Measurements from ENCODE around the gene CFAP46.
"Not testable (repeated sequence)": the region's sequence is repeated elsewhere in the genome, so short reads cannot be mapped to it uniquely, and the experiment has no call there.

The CFAP46 gene

GRCh38 chr10:132888898-132889490 lies 53.4 kb downstream of the CFAP46 start:
- no peak for DNase-seq (ENCODE audit: insufficient read length, low spot score)
- FAIRE-seq, result no peak
- no peak for TF ChIP-seq CTCF (IDR thresholded peaks at IDR 0.05; ENCODE audit: insufficient read depth, missing control alignments)

GRCh38 chr10:132888446-132888845 lies 53.9 kb downstream of the CFAP46 start:
- DNase-seq (ENCODE audit: insufficient read length, low spot score); FAIRE-seq: not testable (repeated sequence)

DNA sequence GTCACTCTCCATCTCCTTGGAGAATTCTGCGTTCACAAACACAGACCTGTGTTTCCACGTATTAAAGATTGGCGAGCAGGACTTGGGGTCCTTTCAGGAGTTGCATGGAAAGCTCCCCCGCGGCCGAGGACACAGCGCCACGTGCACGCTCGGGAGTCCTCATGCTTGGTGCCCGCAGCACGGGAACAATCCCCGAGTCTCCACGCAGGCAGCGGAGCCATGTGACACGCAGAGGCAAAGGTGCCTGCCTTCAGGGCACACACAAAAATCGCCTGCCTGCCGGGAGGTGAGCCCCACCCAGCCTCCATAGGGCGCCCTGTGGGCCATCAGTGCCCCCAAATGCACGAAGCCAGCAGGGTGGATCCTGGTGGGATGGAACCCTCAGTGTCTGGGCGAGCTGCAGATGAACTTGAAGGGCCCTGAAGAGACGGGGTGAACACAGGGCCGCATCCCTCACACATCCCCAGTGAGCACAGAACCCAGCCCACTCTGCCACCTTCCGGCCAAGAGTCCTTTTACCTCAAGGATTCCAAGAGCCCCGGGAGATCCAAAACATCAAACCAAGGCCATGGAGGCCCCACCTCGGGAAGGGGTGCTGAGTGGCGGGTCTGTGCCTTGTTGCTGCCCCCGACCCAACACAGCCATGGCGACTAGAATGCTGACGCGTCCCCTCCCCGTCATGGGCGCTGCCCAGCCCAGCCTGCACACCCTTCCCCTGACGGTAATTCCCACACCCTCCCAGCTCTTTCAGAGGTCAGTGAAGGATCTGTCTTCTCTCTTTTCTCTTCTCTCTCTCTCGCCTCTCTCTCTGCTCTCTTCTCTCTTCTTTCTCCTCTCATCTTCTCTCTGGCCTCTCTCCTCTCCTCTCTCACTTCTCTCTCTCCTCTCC lies 55.9 kb downstream of the CFAP46 start:
- no peak for DNase-seq (ENCODE audit: insufficient read length, low spot score)

DNA sequence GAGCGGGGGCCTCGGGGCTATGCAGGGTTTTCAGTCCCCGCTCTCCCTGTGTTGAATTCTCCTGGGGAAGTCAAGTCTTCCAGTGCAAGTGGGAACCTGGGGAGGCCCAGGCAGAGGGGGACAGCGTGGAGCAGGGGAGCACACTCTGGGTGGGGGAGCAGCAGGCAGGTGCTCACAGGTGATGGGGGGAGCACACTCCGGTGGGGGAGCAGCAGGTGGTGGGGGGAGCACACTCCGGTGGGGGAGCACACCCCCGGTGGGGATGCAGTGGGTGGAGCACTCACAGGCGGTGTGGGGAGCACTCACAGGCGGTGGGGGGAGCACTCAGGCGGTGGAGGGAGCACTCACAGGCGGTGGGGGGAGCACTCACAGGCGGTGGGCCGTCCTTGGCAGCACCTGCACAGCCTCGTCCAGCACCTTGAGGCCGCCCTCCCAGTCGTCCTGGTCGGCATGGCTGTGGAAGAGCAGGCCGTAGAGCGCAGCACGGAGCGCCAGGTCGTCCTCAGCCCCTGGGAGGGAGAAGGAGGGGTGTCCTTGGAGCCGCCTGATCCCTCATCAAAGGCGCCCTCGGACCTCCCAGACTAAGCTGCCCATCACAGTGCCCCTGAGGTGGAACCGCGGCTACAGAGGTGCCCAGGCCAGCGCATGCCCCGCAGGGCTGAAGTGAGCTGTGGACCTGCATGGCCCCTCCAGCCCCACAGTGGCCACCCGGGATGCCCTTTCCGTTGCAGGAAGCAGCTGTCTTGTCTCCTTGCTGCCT lies 56.7 kb downstream of the CFAP46 start:
- FAIRE-seq (no peak), DNase-seq (ENCODE audit: insufficient read length, low spot score) (no peak)
- TF ChIP-seq CTCF (IDR thresholded peaks at IDR 0.05; ENCODE audit: insufficient read depth, missing control alignments), result no peak

More for the DNA sequence above, 55.9 kb downstream of the CFAP46 start:
- TF ChIP-seq CTCF (IDR thresholded peaks at IDR 0.05; ENCODE audit: insufficient read depth, missing control alignments), result no peak
- FAIRE-seq, result no peak

DNA sequence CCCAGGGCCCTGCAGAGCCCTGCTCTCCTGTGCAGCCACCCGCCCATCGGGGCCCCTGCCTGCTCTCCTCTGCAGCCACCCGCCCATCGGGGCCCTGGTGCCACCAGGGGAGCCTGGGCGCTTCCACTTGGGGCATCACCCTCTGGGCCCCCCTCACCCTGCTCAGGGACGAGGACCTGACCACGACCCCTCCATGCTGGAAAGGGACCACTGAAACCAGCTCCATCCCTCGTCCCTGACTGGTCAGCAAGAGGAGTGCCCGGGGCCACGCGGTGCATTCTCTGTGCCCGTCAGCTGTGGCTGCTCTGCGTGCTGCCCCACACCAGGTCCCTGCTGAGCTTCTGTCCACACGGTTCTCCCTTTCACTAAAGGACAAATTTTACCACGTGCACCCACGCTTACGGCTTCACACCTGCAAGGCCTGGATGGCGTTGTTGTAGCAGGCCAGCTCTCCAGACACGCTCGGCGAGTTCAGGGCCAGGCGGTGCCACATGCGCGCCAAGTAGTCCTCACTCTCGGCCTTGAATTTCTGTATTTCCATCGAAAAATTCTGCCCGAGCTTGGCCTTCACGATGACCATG lies 57.6 kb downstream of the CFAP46 start:
- TF ChIP-seq CTCF (IDR thresholded peaks at IDR 0.05; ENCODE audit: insufficient read depth, missing control alignments), result no peak
- DNase-seq (ENCODE audit: insufficient read length, low spot score), result no peak
- FAIRE-seq, result no peak

GRCh38 chr10:132884041-132884440 lies 58.3 kb downstream of the CFAP46 start:
- TF ChIP-seq CTCF (IDR thresholded peaks at IDR 0.05; ENCODE audit: insufficient read depth, missing control alignments), result no peak
- DNase-seq (ENCODE audit: insufficient read length, low spot score) (no peak), FAIRE-seq (no peak)

GRCh38 chr10:132883391-132883881 lies 58.9 kb downstream of the CFAP46 start:
- no peak for TF ChIP-seq CTCF (IDR thresholded peaks at IDR 0.05; ENCODE audit: insufficient read depth, missing control alignments)
- no peak for FAIRE-seq
- no peak for DNase-seq (ENCODE audit: insufficient read length, low spot score)

Data from D721Med (cell line).